GM21390 (cell line): ENCODE data around the gene ZNF414.
A peak's percentile ranks its signal among the peaks of the same experiment; 100 is the strongest.
"Not testable (repeated sequence)": the region's sequence is repeated elsewhere in the genome, so short reads cannot be mapped to it uniquely, and the experiment has no call there.

Experiments used
- ATAC-seq: cut with Tn5 transposase; IDR thresholded peaks from one replicate; pipeline ENCODE4 v1.9.1; 2021; ENCODE audit not compliant: unreplicated experiment

Gene ZNF414

DNA sequence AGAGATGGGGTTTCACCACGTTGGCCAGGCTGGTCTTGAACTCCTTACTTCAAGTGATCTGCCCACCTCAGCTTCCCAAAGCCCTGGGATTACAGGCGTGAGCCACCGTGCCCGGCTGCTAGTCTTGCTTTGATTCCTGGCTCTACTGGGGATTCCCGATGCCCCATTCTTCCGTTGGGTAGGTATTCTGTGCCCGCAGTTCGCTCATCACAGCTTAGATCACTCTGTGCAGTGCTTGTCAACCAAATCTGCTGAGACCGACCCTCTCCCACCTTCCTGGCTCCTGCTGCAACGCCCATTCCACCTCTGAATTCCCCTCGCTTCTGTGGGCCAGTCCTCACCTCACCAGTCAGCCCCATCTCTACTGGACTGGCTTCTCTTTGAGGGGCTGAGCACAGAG, 4.6 kb upstream of the ZNF414 start:
- no peak for ATAC-seq

- no peak for ATAC-seq
Measured at GRCh38 chr19:8517551-8518442, 3.8 kb upstream of the ZNF414 start.

GRCh38 chr19:8515317-8515716, 1.4 kb upstream of the ZNF414 start:
- ATAC-seq = no peak

GRCh38 chr19:8514505-8515009, 590 bp upstream of the ZNF414 start:
- not testable (repeated sequence) for ATAC-seq

- no peak for ATAC-seq
Measured at GRCh38 chr19:8513036-8513686, 806 bp downstream of the ZNF414 start.

GRCh38 chr19:8512115-8512967, 1.6 kb downstream of the ZNF414 start:
- ATAC-seq = no peak

- no peak for ATAC-seq
Measured at GRCh38 chr19:8511573-8512101, 2.3 kb downstream of the ZNF414 start.

DNA sequence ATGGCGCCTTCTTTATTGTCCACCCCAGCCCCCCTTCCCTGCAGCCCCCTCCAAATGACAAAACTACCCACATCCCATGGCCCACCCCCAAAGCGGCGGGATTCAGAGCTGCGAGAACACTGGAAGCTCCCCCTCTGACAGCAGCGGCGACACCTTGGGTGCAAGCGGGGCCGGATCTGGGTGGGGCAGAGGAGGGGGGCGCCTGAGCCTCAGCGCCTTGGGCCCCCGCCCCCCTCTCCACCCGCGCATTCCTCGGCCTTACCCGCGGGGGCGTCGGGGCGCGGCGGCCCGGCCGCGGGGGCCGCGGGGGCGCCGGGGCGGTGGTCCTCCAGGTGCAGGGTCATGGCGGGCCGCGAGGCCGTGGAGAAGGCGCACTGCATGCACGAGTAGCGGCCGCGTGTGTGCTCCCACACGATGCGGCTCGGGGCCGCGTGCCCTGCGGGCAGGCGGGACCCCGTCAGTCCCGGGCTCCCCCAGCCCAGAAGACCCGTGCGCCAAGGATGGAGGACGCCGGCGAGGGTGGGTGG, 3.3 kb downstream of the ZNF414 start:
- no peak for ATAC-seq

DNA sequence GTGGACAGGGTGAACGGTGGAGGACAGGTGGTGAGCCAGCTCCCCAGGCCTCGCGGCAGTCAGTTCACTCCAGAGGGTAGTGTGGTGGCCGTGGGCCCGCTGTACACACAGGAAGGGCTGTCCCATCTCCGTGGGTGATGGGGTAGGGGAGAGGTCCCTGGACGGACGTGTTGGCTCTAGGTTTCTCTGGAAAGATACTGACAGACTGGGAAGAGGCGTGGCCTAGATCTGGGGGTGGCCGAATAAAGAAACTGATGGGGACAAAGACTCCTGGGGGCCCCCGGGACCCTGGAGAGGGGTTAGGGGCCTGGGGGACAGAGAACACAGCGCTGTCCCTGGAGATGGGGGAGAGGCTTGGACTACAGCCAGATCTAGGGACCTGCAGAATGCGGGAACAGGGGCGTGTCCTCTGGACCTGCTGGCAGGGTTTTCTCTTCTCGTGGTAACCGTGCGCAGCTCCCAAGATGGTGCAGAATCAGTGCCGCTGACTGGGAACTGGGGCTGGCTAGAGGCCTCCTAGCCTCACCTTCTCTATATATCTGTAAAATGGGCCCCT, 7.5 kb downstream of the ZNF414 start:
- no peak for ATAC-seq

DNA sequence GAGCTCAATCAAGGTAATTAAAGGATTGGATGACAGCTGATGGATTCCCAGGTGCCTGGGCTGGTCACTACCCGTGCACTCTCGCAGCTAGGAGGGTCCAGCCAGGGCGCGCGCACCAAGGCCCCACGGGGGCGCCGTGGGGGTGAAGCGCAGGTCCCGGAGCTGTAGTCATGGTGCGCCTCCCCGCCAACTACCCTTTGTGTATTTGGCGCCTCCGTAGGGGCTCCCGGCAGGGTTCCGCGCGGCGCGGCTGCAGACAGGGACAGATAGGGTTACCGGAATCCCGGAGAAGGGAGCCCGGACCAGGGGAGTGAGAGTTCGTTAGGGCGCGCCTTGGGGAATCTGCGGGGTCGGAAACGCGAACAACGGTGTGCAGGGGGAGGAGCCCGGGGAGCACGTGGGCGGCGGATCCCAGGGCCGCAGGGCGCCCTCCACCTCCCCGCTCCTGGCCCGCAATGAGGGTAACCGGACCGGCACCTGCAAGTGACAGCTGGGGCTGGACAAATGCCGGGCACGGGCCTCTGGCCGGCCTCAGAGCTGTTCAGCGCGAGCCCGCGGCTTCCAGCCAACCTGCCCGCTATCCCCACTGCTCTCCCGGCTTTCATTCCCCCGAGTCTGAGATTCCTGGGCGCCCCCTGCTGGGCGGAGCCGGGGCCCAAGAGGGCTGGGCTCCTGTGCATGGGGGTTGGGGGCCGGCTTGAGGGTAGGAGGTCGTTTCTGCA, 8.1 kb downstream of the ZNF414 start:
- peak; percentile 59 for ATAC-seq

DNA sequence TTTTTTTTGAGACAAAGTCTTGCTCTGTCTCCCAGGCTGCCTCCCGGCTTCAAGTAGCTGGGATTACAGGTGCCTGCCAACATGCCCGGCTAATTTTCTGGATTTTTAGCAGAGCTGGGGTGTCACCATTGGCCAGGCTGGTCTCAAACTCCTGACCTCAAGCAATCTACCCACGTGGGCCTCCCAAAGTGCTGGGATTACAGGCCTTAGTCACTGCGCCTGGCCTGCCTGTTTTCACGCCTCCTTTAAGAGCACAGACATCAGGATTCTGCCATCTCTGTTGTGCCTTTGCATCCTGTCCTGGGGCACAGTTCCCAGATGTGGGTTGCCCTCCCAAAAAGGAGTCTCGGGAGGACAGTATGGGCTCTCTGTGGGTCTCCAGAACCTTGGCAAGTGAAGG, 9.0 kb downstream of the ZNF414 start:
- no peak for ATAC-seq

- ATAC-seq = no peak
Measured at GRCh38 chr19:8504171-8504570, 9.8 kb downstream of the ZNF414 start.

DNA sequence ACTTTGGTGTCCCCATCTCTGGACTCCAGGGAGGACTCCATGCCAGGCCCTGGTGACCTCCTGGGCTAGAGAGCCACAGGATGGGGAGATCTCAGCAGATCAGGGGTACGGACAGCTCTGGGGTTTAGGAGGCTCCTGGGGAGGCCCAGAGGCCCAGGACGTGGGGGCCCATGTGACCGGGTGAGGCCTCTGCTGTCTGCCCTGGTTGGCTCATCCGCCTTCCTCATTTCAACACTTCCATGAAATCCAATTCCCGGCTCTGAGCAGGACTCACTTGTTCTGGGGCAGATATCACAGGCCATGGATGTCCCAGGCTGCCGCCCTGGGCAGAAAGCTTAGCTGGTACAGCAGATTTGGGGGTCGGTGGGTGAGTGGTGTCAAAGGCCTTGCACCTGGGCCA, 10.5 kb downstream of the ZNF414 start:
- ATAC-seq = no peak

DNA sequence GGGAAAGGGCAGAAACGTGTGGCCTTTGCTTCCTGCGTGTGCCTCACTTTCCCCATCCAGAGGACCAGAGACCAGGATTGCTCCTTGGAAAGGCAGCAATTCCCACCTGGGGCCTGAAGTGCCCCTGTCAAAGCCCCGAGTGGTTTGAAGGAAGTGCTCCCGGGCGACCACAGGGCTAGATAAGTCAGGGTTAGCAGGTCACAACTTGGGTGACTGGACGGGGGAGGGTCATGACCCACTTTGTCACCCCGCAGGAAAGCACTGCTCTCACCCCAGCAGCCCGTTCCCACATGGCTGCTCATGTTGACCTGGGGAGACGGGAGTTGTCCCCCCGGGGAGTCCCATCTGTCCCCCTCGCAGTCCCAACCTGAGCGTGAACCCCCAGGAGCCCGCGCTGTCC, 12.0 kb downstream of the ZNF414 start:
- no peak for ATAC-seq

- no peak for ATAC-seq
Measured at GRCh38 chr19:8501516-8501915, 12.5 kb downstream of the ZNF414 start.

DNA sequence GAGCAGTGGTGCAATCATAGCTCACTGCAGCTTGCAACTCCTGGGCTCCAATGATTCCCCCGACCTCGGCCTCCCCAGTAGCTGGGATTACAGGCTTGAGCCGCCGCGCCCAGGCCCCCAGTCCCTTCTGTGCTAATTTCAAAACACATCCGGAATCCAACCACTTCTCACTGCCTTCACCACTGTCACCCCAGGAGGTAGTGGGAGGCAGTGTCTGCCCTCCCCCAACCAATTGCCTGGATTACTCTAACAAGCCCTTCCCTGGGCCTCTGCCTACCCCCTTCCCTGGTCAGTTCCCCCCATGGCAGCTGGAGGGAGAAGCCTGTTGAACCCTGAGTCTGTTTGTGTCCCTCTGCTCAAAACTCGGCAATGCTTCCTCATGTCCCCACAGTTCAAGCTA, 13.8 kb downstream of the ZNF414 start:
- ATAC-seq = no peak

- ATAC-seq = no peak
Measured at GRCh38 chr19:8499048-8499833, 14.7 kb downstream of the ZNF414 start.

- ATAC-seq = no peak
Measured at GRCh38 chr19:8498295-8498694, 15.7 kb downstream of the ZNF414 start.

DNA sequence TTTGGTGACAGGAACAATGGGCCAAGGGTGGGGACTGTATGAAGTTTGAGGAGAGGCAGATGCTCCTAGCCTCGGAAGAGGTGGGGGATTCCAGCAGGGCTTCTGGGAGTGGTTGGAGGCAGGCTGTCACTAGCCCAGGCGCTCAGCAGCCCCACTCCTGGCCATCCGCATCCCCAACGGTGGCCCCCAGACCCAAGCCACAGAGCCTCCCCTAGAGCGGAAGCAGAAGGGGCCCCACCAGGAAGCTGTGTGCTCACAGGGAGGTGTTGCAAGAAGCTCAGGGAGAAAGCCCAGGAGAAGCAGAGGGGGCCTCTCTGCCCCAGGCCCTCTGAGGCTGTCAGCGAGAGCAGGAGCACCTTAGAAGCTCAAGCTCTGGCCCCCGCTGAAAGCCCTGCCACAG, 19.8 kb downstream of the ZNF414 start:
- no peak for ATAC-seq
